B cell (primary cell): ENCODE measurements around the gene PIK3CB. TPM values are rescaled to one million over a fixed set of nuclear protein-coding genes. Genes with fewer than 3 reads are reported as not detected.
"Not testable (repeated sequence)": the region's sequence is repeated elsewhere in the genome, so short reads cannot be mapped to it uniquely, and the experiment has no call there.

ENCODE experiments used
- ATAC-seq: fragments of 200-7000 bp; cut with Tn5 transposase; one replicate; pipeline ENCODE4 v1.10.0; 2021; ENCODE audit warnings: low read depth, mild to moderate bottlenecking, moderate number of reproducible peaks, moderate library complexity
- CTCF ChIA-PET: fragments of 350-600 bp; sonication (Branson Sonifier 250); formaldehyde crosslinking; loops from one replicate; lab custom pipeline; 2021; ENCODE audit warnings: antibody characterized with exemption, inconsistent platforms; lab: Charles Lee
- POLR2A ChIA-PET: fragments of 350-600 bp; sonication (Branson Sonifier 250); formaldehyde crosslinking; loops from one replicate; lab custom pipeline; 2021; ENCODE audit warnings: antibody characterized with exemption; lab: Charles Lee
- DNase-seq: peaks from one replicate; pipeline ENCODE4 v3.0.0; 2013
- H2AFZ ChIP-seq: 2 replicates; pipeline ENCODE4 v1.6.1; 2012; ENCODE audit warnings: mild to moderate bottlenecking, low read depth, low read length; ENCODE audit not compliant: insufficient read depth, poor library complexity, severe bottlenecking
- H3K27ac ChIP-seq, 2 donors: 1 replicate in 1 of 2; 2 replicates in 1 of 2; pipeline ENCODE4 v1.5.1; 2012 to 2013; ENCODE audit warnings: low read length in 2 of 2, mild to moderate bottlenecking in 2 of 2, moderate library complexity in 1 of 2
- H3K27me3 ChIP-seq, 4 experiments: fragments of 200-600 bp in 1 of 4; sonication (generic) in 1 of 4; replicated peaks in 1 of 4; 1 replicate in 2 of 4; 2 replicates in 2 of 4; pipeline versions ENCODE4 v1.6.1 to v1.7.0; 2013 to 2016; ENCODE audit warnings: low read length in 3 of 4, mild to moderate bottlenecking in 2 of 4, mixed read lengths in 1 of 4, moderate library complexity in 1 of 4; ENCODE audit not compliant: insufficient read depth in 4 of 4, control insufficient read depth in 3 of 4; ENCODE audit errors: control extremely low read depth in 1 of 4
- H3K36me3 ChIP-seq, 2 experiments: replicated peaks in 1 of 2; 1 replicate in 1 of 2; 2 replicates in 1 of 2; pipeline versions ENCODE4 v1.6.1 to v1.7.1; 2013; ENCODE audit warnings: low read length in 1 of 2; ENCODE audit not compliant: insufficient read depth in 2 of 2, control insufficient read depth in 1 of 2; ENCODE audit errors: control extremely low read depth in 1 of 2, extremely low read depth in 1 of 2
- H3K4me1 ChIP-seq, 2 donors: fragments of 200-600 bp in 1 of 2; sonication (generic) in 1 of 2; 1 replicate in 1 of 2; 2 replicates in 1 of 2; pipeline versions ENCODE4 v1.5.1 to v1.6.1; 2013 to 2017; ENCODE audit warnings: low read length in 2 of 2; ENCODE audit not compliant: control insufficient read depth in 2 of 2, insufficient read depth in 2 of 2
- H3K4me2 ChIP-seq: replicated peaks from 2 replicates; pipeline ENCODE3; 2012; ENCODE audit warnings: mild to moderate bottlenecking, low read depth, low read length; ENCODE audit not compliant: poor library complexity, severe bottlenecking
- H3K4me3 ChIP-seq, 5 experiments: fragments of 200-600 bp in 1 of 5; sonication (generic) in 1 of 5; 1 replicate in 3 of 5; 2 replicates in 2 of 5; pipeline versions ENCODE4 v1.5.1 to v1.7.0; 2011 to 2016; ENCODE audit warnings: low read length in 4 of 5, mild to moderate bottlenecking in 4 of 5, low read depth in 2 of 5, control low read depth in 1 of 5, moderate library complexity in 1 of 5; ENCODE audit not compliant: insufficient read depth in 1 of 5; ENCODE audit errors: control extremely low read depth in 1 of 5, extremely low read depth in 1 of 5
- H3K79me2 ChIP-seq: fragments of 200-600 bp; sonication (generic); one replicate; pipeline ENCODE4 v1.6.0; 2016; ENCODE audit warnings: low read length; ENCODE audit not compliant: control insufficient read depth, insufficient read depth
- H3K9ac ChIP-seq: fragments of 200-600 bp; sonication (generic); 2 replicates; pipeline ENCODE4 v1.6.1; 2017; ENCODE audit warnings: mild to moderate bottlenecking, low read length, moderate library complexity
- H3K9me3 ChIP-seq, 3 donors: one replicate each; pipeline versions ENCODE4 v1.6.1 to v1.7.1; 2013; ENCODE audit warnings: low read length in 2 of 3; ENCODE audit not compliant: control insufficient read depth in 2 of 3, insufficient read depth in 1 of 3; ENCODE audit errors: control extremely low read depth in 1 of 3
- H4K20me1 ChIP-seq: 2 replicates; pipeline ENCODE4 v1.6.0; 2012; ENCODE audit warnings: mild to moderate bottlenecking, low read length; ENCODE audit not compliant: insufficient read depth, control insufficient read depth, poor library complexity, severe bottlenecking
- H3K27ac Mint-ChIP-seq: one replicate; pipeline ENCODE4 v1.8.0; 2021; ENCODE audit warnings: mixed read lengths
- H3K27me3 Mint-ChIP-seq: one replicate; pipeline ENCODE4 v1.8.0; 2021; ENCODE audit warnings: mixed read lengths
- H3K4me1 Mint-ChIP-seq: one replicate; pipeline ENCODE4 v1.8.0; 2021; ENCODE audit warnings: mixed read lengths
- H3K4me3 Mint-ChIP-seq: one replicate; pipeline ENCODE4 v1.8.0; 2021; ENCODE audit warnings: mixed read lengths
- H3K9me3 Mint-ChIP-seq: one replicate; pipeline ENCODE4 v1.8.0; 2022; ENCODE audit warnings: mixed read lengths; ENCODE audit not compliant: insufficient read depth
- EZH2 ChIP-seq: IDR thresholded peaks from 2 replicates; pipeline ENCODE4 v1.6.1; 2012; ENCODE audit warnings: borderline replicate concordance, low read depth, mild to moderate bottlenecking, moderate library complexity, low read length; ENCODE audit not compliant: insufficient read depth, poor library complexity, severe bottlenecking
- WGBS: methylation state at CpG from one replicate; pipeline ENCODE4 v1.1.5; 2013; ENCODE audit warnings: missing lambda C conversion rate; ENCODE audit not compliant: insufficient coverage; 5-methylcytosine and 5-hydroxymethylcytosine counted together
- intact Hi-C: fragments of 100-400 bp; cut with micrococcal nuclease; formaldehyde crosslinking; loops from one replicate; pipeline ENCODE4 v1.10.0; 2022
- polyA plus RNA-seq: library from polyadenylated mRNA; depleted of rRNA; stranded (reverse); fragments of >200 nt; gene quantifications from 2 replicates; pipeline ENCODE4 v1.2.3, GENCODE V29; 2012
- total RNA-seq, 2 donors: library from RNA; stranded (reverse); fragments of 120-200 nt in 1 of 2; gene quantifications; 1 replicate in 1 of 2; 2 replicates in 1 of 2; pipeline versions ENCODE4 v1.2.3 to v1.2.4, GENCODE V29; 2013 to 2022
- TF ChIP-seq, protein P1 (sequence below): fragments of 200-600 bp; IDR thresholded peaks from one replicate; pipeline ENCODE4 v1.8.0; 2022; ENCODE audit warnings: antibody characterized with exemption, mild to moderate bottlenecking

PIK3CB gene
- total and polyA plus RNA-seq, 2 donors (not counting 1 experiment from before 2014, with no cell fraction given): 3.6 to 29.4 TPM

DNA sequence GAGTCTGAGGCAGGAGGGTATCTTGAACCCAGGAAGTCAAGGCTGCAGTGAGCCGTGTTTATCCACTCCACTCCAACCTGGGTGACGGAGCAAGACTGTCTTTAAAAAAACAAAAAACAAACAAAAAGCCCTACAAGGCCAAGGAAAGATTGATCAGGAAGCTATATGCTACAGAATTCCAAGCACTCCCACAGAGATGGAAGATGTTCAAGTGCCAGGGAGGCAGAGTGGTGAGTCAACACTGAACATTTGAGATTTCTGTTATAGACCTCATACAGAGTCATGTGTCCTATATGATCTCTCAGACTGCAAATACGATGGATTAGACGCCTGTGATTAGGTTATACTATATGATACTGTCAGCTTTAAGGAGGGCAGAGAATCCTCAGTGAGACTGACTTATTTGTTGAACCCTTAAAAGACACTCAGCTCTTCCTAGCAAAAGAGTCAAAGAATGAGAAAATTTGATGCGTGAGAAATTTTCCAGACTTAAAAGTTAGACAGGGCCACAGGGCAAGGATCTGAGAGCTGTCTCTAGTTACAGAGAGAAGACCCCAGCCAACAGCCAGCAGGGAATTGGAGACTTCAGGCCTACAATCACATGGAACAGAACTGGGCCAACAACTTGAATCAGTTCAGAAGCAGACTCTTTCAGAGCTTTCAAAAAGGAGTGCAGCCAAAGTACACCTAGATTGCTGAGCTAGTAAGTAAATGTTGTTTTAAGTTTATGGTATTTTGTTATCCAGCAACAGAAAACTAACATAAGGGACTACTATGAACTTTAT, 107.6 kb downstream of the PIK3CB start:
- Histone ChIP-seq H3K9me3 (no peaks in the 10 kb centered on the region), H3K4me3 (no peak overlapping the region), H2AFZ (no peak overlapping the region), H3K4me1 (no peaks in the 10 kb centered on the region), H3K36me3 (peaks cover 0 to 1% of the 10 kb centered on the region in 2 experiments), H3K79me2 (no peaks in the 10 kb centered on the region), H3K9ac (no peak overlapping the region), H3K27me3 (no peaks in the 10 kb centered on the region), H4K20me1 (no peaks in the 10 kb centered on the region), H3K4me2 (no peak overlapping the region), H3K27ac (no peak overlapping the region)
- Mint-ChIP-seq H3K4me3 (no peak overlapping the region), H3K9me3 (no peaks in the 10 kb centered on the region), H3K27ac (no peak overlapping the region), H3K4me1 (peaks cover 3% of the 10 kb centered on the region), H3K27me3 (no peaks in the 10 kb centered on the region)
- ATAC-seq (no peak), DNase-seq (no peak)
- ChIA-PET CTCF (interaction anchor here (1.5 kb wide), 1 partner anchor 189 kb away, joined by 3 read pairs; no protein-coding TSS in a partner anchor), POLR2A (no interaction called here)
- WGBS: 100% methylated on average over 2 of the region's 5 CpGs
- TF ChIP-seq EZH2: no peak
- TF ChIP-seq, protein P1, sequence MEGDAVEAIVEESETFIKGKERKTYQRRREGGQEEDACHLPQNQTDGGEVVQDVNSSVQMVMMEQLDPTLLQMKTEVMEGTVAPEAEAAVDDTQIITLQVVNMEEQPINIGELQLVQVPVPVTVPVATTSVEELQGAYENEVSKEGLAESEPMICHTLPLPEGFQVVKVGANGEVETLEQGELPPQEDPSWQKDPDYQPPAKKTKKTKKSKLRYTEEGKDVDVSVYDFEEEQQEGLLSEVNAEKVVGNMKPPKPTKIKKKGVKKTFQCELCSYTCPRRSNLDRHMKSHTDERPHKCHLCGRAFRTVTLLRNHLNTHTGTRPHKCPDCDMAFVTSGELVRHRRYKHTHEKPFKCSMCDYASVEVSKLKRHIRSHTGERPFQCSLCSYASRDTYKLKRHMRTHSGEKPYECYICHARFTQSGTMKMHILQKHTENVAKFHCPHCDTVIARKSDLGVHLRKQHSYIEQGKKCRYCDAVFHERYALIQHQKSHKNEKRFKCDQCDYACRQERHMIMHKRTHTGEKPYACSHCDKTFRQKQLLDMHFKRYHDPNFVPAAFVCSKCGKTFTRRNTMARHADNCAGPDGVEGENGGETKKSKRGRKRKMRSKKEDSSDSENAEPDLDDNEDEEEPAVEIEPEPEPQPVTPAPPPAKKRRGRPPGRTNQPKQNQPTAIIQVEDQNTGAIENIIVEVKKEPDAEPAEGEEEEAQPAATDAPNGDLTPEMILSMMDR: no peak
- intact Hi-C loops: no loop called here

- H3K27ac Mint-ChIP-seq, POLR2A ChIA-PET, H3K4me1 ChIP-seq, H3K36me3 ChIP-seq, H4K20me1 ChIP-seq, H3K4me1 Mint-ChIP-seq, H3K27ac ChIP-seq, H3K79me2 ChIP-seq, H3K4me2 ChIP-seq, H3K9me3 ChIP-seq, H3K4me3 Mint-ChIP-seq, H3K9ac ChIP-seq, H3K27me3 ChIP-seq, intact Hi-C loops, ATAC-seq, DNase-seq, H2AFZ ChIP-seq, H3K4me3 ChIP-seq, H3K9me3 Mint-ChIP-seq, CTCF ChIA-PET, H3K27me3 Mint-ChIP-seq: not testable (repeated sequence)
- WGBS: no CpG with 5 or more reads among the region's 2 CpGs
These were observed 108.7 kb downstream of the PIK3CB start for GRCh38 chr3:138726042-138726441.
